ENCODE measurements around the gene G6PC2.

Gene G6PC2

GRCh38 chr2:168852481-168852880 lies 48.6 kb upstream of the G6PC2 start:
- no peak for ATAC-seq
- TF ChIP-seq PATZ1 (CRISPR knock-in tag; IDR thresholded peaks at IDR 0.05; ENCODE audit: borderline replicate concordance) (no peak), ARNTL (CRISPR knock-in tag; IDR thresholded peaks at IDR 0.05; ENCODE audit: borderline replicate concordance, low read depth) (no peak), ESRRG (CRISPR knock-in tag; IDR thresholded peaks at IDR 0.05) (no peak), RARB (CRISPR knock-in tag; IDR thresholded peaks at IDR 0.05) (no peak), TCF4 (CRISPR knock-in tag; IDR thresholded peaks at IDR 0.05; ENCODE audit: borderline replicate concordance) (no peak), ISL1 (CRISPR knock-in tag; IDR thresholded peaks at IDR 0.05) (no peak), ZNF565 (CRISPR knock-in tag; conservative IDR thresholded peaks at IDR 0.05; ENCODE audit: low read depth) (no peak), TSHZ2 (CRISPR knock-in tag; IDR thresholded peaks at IDR 0.05) (no peak), CREB5 (CRISPR knock-in tag; IDR thresholded peaks at IDR 0.05; ENCODE audit: low read depth) (no peak), BACH2 (CRISPR knock-in tag; IDR thresholded peaks at IDR 0.05; ENCODE audit: borderline replicate concordance) (no peak), CSDC2 (CRISPR knock-in tag; IDR thresholded peaks at IDR 0.05) (no peak), SNAI2 (CRISPR knock-in tag; IDR thresholded peaks at IDR 0.05) (no peak), CSRNP3 (CRISPR knock-in tag; IDR thresholded peaks at IDR 0.05) (no peak), POU6F1 (CRISPR knock-in tag; IDR thresholded peaks at IDR 0.05; ENCODE audit: borderline replicate concordance, low read depth) (no peak), GLIS3 (CRISPR knock-in tag; IDR thresholded peaks at IDR 0.05) (no peak), ZFP30 (CRISPR knock-in tag; IDR thresholded peaks at IDR 0.05) (no peak), PPARA (CRISPR knock-in tag; IDR thresholded peaks at IDR 0.05; ENCODE audit: borderline replicate concordance) (no peak), ZC3H10 (CRISPR knock-in tag; IDR thresholded peaks at IDR 0.05) (no peak), ZNF8 (CRISPR knock-in tag; IDR thresholded peaks at IDR 0.05) (no peak), ZNF70 (CRISPR knock-in tag; IDR thresholded peaks at IDR 0.05) (no peak)

- no peak for ATAC-seq
- no peak for TF ChIP-seq OSR1 (CRISPR knock-in tag; IDR thresholded peaks at IDR 0.05)
- no peak for TF ChIP-seq ZFP3 (CRISPR knock-in tag; IDR thresholded peaks at IDR 0.05)
- no peak for TF ChIP-seq ESRRG (CRISPR knock-in tag; IDR thresholded peaks at IDR 0.05)
- no peak for TF ChIP-seq CREB5 (CRISPR knock-in tag; IDR thresholded peaks at IDR 0.05; ENCODE audit: low read depth)
- no peak for TF ChIP-seq ZFP30 (CRISPR knock-in tag; IDR thresholded peaks at IDR 0.05)
Observed at GRCh38 chr2:168853471-168853870, 47.6 kb upstream of the G6PC2 start.
